ENCODE measurements around the gene SLC6A16.
A peak's percentile ranks its signal among the peaks of the same experiment; 100 is the strongest.

GRCh38 chr19:49301165-49301865, 23.7 kb downstream of the SLC6A16 start:
- TF ChIP-seq CTCF (IDR thresholded peaks at IDR 0.05) = peak in 5 of 7 experiments; percentile 43 to 75 (median 57)
- TF ChIP-seq EP300 (IDR thresholded peaks at IDR 0.05) = no peak
- TF ChIP-seq POLR2A (IDR thresholded peaks at IDR 0.05) = no peak
- no peak for TF ChIP-seq POLR2AphosphoS5 (IDR thresholded peaks at IDR 0.05)
